NCI-H526 (cell line): ENCODE measurements around the gene JAK3.
A peak's percentile ranks its signal among the peaks of the same experiment; 100 is the strongest.

ENCODE experiments used
- DNase-seq, 2 experiments: peaks; one replicate each; lab custom pipeline; 2025; lab: John Stamatoyannopoulos, UW

JAK3 gene

DNA sequence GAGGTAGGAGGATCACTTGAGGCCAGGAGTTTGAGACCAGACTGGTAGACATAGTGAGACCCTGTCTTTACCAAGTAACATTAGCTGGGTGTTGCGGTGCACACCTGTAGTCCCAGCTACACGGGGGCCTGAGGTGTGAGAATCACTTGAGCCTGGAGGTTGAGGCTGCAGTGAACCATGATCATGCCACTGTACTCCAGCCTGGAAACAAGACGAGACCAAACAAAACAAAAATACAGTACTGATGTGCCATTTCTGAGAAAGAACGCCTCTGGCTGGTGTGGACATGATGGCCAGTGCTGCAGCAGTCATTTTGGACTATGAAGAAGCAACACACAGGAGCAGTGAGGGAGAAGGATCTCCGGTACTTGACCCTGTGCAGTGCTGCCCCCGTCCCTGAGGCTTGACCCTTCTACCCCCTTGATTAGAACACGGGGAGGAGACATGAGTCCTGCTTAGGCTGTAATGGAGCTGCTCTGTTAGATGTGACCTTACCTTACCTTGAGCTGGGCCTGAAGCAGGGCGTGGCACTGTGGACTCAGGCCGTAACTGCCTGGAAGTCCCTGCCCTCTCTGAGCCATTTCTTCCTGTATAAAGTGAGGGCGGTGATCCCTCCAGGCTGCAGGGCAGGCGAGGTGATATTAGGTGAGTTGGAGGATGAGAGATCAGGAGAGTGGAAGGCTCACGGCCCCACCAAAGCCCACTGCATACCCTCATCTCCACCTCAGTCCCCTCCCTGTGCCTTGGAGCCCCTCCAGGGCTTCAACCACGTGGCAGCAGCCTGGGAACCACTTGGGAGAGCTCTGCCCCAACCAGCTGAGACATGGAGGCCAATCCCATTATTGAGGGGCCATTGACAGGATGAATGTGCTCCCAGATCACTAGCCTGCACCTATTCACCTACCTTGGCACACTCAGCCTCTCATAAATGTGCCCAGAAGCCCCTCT is 17.9 kb upstream of the JAK3 start:
- DNase-seq: no peak

GRCh38 chr19:17863520-17864182 is 15.9 kb upstream of the JAK3 start:
- DNase-seq: no peak

DNA sequence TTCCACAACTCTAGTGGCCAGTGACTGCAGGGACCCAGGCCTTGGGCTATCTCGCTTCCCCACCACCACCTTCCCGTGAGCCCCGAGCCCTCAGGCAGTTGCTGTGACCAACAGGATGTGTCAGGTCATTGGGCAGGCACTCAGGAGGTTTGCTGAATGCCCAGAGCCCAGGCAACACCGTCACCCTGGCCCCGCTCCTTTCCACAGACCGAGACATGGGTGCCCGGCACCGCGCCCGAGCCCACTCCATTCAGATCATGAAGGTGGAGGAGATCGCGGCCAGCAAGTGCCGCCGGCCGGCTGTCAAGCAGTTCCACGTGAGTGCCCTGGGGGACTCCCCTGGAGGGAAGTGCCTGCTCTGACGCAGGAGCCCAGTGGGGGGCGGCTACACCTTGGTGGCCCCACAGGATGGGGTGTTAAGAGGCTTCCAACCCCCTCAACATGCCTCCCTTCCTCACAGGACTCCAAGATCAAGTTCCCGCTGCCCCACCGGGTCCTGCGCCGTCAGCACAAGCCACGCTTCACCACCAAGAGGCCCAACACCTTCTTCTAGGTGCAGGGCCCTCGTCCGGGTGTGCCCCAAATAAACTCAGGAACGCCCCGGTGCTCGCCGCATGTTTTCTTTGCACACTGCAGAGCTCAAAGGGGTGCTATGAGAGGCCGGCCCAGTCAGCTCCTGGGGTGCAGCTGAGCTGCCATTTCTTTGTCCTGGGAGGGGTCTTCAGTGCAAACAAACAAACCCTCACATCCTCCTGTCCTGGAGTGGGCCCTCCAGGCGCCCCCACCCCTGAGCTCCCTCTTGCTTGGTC is 15.1 kb upstream of the JAK3 start:
- no peak for DNase-seq

- DNase-seq: no peak
Observed at GRCh38 chr19:17861542-17862402, 14.0 kb upstream of the JAK3 start.

- no peak for DNase-seq
Observed at GRCh38 chr19:17860993-17861360, 13.2 kb upstream of the JAK3 start.

DNA sequence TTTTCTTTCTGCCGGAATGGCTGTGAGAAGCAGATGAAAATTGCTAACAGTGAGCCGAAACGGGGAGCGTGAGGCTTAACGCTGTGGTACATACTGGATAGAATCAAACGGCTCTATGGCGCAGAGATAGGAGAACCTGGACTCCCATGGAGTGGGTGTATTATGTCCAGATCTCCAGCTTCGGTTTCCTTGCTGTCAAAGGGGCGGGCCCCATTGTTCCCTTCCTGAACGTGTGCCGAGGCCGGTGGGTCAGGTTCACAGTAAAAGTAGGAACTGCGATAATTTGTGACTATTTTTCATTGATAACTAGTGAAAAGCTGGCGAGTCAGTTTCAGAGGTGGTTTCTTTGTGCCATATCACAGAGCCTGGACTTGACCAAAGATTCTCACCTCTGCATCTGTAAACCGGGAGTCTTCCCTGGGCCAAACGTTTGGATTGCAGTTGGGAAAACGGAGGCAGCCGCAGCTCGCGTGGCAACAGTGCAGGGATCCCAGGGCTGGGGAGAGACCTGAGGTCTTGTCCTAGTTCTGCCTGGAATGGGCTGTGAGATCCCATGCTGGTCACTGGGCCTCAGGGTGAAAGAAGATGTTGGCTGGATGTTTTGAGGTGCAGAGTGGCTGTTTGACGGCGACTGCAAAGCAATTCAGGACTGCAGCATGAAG is 12.7 kb upstream of the JAK3 start:
- DNase-seq: no peak

DNA sequence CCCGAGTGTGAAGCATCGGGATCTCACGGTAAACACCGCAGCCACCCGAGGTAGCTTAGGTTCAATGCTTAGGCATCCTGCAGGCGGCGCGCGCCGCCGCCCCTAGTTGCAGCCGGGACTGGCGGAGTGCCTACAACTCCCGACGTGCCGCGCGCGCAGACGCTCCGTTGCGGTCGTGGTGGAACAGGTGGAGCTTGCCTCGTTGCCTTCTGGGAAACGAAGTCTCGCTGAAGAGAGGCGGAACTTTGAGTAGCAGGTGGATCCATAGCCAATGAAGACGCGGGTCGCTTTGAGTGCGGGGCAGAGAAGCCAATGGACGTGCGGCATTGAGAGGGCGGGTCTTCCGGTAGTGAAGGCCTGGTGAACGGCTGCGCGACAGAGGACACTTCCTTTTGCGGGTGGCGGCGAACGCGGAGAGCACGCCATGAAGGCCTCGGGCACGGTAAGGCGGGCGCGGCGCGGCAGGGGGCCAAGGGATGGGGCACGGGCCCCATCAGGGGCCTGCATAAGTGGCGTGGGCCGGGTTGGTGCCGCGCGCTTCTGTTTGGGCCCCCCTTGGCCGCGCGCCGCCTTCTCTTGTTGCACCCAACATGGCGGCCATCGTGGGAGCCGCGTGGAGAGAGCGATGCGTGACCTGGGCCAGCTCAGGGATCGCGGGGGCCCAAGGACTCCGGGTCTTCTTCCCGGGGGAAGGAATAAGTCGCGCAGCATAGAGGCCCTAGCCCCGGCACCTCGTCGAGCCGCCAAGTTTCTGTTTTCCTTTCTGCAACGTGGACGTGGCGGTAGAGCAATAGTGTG is 11.9 kb upstream of the JAK3 start, which contains the start of gene RPL18A:
TSS of gene RPL18A (plus strand) at position 378 of the 798 bp plus-strand sequence. CDS start at position 425, 47 bp downstream.
- DNase-seq: peak; percentile 98

- DNase-seq: peak in 1 of 2 experiments; percentile 74
Observed at GRCh38 chr19:17855280-17856152, 7.7 kb upstream of the JAK3 start.

DNA sequence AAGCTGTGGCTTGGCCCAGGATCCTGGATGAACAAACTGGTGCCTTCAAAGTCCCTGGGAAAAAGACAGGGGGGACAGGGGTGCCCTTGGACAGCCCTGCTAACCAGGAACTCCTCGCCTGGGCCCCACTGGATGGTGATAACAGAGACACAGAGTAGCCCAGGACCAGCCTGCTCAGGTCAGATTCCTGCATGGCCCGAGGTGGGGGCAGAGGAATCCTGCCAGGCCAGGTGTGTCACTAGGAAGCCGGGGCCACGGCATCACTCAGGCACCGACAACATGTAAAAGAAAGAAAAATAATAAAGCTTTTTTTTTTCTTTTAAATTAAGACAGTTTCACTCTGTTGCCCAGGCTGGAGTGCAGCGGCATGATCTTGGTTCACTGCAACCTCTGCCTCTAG is 6.3 kb upstream of the JAK3 start:
- DNase-seq: no peak

DNA sequence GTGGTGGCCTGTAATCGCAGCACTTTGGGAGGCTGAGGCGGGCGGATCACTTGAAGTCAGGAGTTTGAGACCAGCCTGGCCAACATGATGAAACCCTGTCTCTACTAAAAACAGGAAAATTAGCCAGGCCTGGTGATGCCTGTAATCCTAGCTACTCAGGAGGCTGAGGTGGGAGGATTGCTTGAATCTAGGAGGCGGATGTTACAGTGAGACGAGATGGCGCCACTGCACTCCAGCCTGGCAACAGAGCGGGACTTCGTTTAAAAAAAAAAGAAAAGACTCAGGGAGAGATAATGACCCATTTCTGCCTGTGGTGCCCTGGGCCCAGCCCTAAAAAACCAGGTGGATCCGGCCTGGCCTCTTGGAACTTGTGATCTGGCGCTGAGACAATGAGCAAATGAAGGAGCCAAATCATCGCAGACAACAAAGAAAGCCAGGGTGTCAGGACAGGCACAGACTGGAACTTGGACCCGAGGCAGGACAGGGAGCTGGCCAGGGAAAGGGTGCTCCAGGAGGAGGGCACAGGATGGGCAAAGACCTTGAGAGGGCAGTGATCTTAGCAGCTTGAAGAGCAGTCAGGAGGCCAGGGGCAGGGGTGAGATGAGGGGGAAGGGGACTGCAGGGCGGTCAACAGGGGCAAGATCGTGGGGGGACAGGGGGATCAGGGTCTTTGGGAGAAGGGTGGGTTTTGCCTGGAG is 962 bp upstream of the JAK3 start:
- no peak for DNase-seq

- no peak for DNase-seq
Observed at GRCh38 chr19:17846146-17846545, 1.6 kb downstream of the JAK3 start.

GRCh38 chr19:17843908-17844490 is 3.8 kb downstream of the JAK3 start:
- no peak for DNase-seq

DNA sequence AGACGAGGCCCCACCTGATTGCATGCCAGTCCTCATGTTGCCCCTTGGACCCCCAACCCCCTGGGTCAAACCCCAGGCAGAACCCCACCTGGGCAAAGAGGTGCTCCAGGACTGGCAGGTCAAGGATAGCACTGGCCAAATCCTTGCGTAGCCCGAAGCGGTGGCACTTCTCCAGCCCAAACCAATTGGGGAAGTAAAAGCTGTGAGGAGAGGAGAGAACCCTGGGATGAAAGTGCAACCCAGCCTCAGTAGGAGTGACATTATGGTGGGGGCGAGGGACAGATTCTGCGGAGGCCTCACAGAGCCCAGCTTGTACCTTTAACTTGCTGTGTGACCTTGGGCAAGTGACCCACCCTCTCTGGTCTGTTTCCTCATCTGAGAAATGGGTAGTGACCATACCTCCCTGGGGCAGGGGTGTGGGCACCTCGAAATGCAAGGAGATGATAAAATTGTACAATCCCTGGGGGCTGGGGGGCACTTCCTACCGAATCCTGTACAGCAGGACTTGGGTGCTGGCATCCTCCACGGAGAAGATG is 4.4 kb downstream of the JAK3 start:
- no peak for DNase-seq

- no peak for DNase-seq
Observed at GRCh38 chr19:17842663-17843291, 5.0 kb downstream of the JAK3 start.

GRCh38 chr19:17841810-17842662 is 5.7 kb downstream of the JAK3 start:
- DNase-seq: peak; percentile 59 to 87

DNA sequence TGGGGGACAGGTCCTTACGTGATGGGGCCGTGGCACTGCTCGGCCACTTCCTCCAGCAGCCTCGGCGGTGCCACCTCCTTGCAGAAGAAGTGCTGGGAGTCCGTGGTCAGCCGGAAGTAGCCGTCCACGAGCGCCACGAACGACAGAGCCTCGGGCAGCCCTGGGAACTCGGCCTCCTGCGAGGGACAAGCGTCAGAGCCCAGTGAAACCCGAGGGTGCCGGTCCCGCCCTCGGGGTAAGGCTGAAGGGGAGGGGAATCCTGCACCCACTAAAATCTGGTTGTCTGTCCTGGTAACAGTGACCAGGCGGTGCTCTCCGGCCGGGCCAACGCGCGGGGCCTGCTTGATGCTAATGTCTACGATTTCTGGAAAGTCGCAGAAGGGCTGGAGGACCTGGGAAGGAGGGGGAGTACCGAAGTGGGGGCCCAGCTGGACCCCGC is 6.4 kb downstream of the JAK3 start:
- no peak for DNase-seq
